HK-2 (cell line): Measurements from ENCODE around the gene ANKRD7.

Experiments used
- DNase-seq: peaks from one replicate; pipeline ENCODE4 v3.0.0-alpha.2; 2018; ENCODE audit not compliant: unreplicated experiment

Gene ANKRD7, protein sequence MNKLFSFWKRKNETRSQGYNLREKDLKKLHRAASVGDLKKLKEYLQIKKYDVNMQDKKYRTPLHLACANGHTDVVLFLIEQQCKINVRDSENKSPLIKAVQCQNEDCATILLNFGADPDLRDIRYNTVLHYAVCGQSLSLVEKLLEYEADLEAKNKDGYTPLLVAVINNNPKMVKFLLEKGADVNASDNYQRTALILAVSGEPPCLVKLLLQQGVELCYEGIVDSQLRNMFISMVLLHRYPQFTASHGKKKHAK

DNA sequence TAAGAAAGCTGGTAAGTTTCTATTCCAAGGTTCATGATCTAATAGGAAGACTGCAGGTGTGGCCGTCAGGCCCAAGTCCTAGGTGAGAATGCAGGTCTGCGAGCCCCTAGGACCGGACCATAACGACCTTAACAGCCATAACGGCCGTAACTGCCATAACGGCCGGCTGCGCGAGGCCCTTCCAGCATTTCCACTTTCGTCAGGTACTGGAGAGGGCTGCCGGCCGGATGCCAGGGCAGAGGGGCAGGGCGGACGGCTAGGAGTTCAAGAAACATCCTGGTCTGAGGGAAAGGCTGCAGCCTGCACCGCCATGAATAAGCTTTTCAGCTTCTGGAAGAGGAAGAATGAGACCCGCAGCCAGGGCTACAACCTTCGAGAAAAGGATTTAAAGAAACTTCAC is at the start of gene ANKRD7:
Gene ANKRD7, plus strand, starts transcription at position 184 of the 400 bp plus-strand sequence. Its CDS starts 127 bp downstream, at position 311.
- DNase-seq, result no peak

DNA sequence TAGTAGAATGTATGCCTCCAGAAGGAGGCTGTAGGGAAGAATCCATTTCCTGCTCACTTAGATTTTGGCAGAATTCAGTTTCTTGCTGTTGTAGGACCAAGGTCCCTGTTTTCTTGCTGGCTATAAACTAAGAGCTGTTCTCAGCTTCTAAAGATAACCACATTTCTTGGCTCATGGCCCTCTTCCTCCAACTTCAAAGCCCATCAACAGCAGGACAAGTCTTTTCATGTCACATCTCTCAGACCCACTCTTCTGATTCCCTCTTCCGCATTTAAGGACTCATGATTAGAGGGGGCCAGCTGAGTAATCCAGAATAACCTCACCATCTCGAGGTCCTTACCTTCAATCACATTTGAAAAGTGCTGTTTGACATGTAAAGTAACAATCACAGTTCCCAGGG is 48.8 kb upstream of the ANKRD7 start:
- DNase-seq, result no peak

DNA sequence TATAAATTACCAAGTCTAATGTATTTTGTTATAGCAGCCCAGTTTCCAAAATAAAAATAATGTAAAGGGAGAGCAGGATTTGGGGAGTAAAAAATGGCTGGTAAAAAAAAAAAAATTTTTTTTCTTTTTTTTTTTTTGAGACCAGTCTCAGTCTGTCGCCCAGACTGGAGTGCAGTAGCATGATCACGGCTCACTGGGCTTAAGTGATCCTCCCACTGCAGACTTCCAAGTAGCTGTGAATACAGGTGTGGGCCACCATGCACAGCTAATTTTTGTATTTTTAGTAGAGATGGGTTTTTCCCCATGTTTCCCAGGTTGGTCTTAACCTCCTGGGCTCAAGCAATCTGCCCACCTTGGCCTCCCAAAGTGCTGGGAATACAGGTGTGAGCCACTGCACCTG is 45.3 kb upstream of the ANKRD7 start:
- no peak for DNase-seq

DNA sequence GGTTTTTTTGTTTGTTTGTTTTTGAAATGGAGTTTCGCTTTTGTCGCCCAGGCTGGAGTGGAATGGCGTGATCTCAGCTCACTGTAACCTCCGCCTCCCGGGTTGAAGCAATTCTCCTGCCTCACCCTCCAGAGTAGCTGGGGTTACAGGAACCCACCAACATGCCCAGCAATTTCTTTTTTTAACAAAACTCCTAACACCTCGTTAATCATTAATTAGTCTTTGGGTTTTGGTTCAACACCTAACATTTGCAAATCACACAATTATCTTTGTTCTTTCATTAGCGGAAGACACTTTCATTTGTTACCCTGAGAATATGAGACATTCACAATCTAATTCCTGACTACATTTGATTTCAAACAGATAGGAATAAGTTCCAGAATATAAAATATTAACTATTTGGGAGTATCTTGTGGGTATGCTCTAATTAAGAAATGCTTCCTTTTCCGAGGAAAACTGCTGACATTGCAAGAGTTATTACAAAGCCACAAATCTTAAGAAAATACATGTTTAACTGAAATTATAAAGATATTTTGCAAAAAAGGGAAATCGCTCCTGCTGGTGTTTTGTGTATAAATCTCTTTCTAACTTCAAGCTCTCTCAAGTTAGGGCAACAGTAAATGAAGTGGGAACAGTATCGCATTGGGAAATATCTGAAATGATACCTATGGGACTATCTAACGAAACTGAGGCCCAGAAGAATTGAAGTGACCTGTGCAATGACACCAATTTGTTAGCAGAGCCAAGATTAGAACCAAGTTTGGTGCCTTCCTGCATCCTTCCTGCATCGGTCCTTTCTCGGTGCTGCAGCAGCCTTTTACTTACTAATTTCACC is 41.7 kb upstream of the ANKRD7 start:
- DNase-seq, result no peak

DNA sequence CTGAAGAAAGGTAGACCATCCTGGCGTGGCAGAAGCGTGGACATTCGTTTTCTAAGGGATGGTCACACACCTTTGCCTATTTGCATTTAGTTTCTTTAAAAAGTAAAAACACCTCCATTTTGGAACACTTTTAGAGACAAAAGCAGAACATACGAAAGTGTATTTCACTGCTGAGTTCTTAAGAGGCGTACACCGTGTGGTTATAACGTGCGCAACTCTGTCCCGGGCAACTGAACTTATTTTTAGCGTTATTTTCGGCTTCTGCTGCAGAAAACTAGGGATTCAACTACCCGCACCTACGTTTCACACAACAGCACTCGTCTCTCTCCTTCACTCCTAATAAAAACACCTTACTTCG is 41.1 kb upstream of the ANKRD7 start:
- DNase-seq, result no peak

DNA sequence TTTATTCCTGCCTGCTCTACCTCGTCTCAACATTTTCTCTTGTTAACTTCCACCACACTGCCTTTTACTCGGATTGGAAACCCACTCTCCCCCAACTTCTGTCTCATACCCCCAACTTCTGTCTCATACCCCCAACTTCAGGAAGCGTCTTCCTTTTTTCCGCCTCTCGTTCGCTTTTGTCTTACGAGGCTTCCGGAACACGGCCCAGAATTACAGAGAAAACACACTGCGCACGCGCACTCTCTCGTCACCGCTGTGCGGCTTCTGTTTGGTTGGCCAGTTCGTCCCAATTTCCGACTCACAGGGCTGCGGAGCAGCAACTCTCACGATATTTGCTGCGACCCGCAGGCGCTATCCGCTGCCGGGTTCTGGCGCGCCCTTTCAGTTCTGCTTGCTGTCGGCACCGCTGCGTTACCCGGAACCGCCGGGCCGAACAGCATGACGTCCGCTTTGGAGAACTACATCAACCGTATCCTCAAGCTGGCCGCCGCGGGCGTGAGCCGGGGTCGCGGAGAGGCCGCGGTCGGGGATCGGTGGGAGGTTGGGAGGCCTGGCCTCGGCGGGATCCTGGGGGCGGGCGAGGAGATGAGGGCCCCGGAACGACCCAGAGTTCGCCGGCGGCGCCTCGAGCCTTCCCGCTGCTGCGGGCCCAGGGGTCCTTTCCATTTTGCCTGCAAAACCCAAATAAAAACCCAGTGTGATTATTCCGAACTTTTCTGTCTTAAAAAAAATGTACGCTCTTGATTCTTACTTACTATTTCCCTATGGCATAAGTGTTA is 40.5 kb upstream of the ANKRD7 start, which contains the start of gene LSM8:
Gene LSM8, plus strand, starts transcription at position 379 of the 779 bp plus-strand sequence. Its CDS starts 60 bp downstream, at position 439.
- peak; percentile 97 for DNase-seq

DNA sequence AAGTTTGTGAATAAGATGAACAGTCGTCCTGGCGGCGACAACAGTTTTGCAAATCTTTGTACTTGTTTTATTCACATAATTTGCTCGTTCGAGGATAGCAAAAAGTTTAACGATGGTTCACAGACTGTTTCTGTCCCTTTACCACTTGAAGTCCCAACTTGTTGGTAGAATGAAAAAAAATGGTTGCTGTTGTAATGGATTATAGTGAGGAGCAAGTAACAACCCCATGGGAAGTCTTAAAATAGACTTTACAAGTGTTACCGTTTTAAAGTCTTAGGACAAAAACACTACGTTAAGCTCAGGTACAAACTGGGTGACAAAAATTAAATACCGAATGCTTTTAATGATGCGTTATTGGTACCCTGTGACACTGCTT is 40.0 kb upstream of the ANKRD7 start:
- DNase-seq, result no peak

DNA sequence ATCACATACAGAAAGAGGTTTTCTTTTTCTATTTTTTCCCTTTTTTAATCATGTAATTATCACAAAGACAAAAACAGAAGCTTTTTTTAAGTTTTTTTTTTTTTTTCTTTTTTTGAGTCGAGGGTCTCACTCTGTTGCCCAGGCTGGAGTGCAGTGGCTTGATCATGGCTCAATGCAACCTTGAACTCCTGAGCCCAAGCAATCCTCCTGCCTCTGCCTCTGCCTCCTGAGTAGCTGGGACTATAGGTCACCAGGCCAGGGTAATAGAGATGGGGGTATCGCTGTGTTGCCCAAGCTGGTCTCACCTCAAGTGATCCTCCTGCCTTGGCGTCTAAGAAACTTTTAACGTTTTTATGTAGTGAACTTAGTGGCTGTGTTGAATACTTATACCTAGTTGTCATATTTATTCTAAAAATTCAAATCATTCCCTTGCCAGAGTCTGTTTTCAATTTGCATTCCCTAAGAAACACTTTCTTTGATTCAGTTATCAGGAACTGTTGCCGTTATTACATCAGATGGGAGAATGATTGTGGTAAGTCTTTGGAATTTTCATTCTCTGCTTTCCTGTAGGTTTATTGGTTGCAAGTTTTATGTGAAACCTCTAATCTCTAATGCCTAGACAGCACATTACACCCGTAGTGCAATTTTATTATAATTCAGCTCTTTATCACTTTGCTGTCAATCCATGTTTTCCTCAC is 39.2 kb upstream of the ANKRD7 start:
- no peak for DNase-seq

DNA sequence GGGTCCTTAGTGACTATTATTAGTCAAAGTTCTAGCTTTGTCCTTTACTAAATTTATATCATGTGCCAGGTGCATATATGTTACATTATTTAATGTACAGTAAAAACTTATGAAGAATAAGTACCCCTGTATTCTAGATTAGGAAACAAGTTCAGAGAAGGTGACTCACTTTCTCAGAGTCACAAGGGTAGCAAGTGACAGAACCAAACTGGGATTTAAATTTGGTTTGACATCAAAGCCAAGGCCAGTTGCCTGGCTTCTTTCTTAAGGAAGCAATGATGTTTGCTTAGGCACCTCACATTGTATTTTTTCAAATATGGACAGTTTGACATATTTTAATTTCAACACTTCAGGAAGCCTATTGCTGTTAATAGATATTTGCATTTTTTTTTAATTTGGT is 38.0 kb upstream of the ANKRD7 start:
- DNase-seq, result no peak

DNA sequence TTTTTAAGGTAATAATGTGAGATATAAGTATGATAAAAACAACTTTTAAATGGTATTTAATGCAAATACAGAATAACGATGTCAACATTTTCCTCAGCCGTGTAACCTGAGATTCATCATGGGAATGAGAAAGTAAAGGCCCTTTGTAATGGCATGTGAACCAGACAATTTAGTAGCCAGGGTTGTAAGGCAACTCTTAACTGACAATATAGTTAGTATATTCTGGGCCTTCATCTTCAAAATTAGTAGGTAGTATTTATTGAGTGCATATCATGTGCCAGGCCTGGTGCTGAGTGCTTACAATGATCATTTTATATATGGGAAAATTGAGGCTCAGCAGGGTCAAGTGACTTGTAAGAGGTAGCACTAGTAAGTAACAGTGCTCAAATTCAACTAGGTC is 29.9 kb upstream of the ANKRD7 start:
- DNase-seq, result no peak

DNA sequence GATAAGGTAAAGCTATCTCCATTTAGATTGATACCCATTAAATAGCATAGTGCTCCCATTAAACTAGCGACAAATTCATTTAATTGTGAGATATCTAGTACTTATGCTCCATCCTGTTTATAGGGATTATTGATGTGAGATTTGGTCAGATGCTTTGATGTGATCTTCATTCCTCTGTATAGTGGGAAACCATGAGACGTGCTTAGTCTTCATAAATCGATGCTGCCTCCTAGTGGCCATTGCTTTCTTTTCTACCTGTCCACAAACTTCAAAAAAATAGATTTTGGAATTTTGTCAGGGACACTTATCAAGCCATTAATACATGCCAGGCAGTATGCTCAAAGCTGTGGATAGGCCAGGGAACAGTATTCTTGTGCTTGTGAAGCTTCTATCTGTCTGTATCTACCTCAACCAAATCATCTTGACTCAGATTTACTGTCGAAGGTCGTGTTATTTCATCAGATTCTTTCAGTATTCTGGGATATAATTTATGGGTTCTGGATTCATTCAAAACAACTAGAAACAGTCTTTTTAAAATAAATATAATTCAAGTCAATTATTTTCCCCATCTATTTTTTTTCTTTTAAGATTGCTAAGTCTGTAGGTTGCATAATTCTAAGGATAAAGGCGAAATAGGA is 28.5 kb upstream of the ANKRD7 start:
- peak; percentile 32 for DNase-seq

DNA sequence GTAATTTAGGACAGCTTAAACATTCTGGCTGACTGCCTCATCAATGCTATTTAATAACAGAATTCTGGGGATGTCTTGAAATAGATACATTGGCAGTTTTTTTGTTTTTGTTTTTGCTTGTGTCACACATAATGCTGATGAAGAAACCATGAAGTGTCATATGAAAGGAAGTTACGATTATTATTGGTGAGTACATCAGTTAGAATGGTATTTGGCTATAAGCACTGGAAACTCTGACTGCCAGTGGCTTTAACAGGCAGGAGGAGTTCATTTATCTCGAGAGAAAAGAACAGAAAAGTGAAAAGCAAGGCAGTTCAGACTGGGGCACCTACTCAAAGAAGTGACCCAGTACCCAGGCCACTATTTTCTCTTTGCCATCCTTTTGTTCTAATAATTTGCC is 22.4 kb upstream of the ANKRD7 start:
- no peak for DNase-seq

DNA sequence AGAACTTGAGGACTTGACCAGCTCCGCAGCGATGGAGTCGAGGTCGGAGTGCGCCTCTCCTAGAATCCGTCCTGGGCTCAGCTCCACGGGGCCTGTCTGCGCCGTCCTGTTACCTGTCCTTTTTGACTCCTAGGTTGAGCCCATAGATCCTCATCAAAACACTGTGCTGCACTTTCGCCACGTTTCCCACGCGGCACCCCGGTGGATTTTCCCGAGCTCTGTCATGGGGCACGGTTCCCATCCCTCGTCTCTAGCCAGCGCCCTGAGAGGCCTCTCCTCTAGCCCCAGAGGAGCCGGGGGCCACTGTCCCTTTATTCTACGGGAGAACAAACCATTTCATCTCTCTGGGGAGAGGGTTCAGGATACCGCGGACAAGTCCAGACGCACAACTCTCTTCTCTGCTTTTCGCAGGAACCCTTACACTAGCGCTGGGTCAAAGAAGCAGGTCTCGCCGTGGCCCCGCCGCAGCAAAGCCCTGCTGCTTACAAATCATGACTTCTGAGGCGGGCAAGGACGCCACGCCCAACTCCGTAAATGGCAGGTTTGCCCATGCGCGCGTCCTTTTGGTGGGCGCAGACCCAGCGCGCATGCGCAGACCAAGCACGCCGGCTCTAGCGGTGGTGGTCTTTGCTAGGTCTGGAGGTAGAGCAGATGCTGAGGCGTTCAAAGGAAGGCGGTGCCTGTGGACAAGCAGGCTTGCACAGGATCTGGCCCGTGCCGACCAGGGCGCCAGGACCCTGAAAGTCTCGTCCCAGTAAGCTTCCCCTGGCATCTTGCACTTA is 10.3 kb upstream of the ANKRD7 start:
- peak; percentile 84 for DNase-seq

DNA sequence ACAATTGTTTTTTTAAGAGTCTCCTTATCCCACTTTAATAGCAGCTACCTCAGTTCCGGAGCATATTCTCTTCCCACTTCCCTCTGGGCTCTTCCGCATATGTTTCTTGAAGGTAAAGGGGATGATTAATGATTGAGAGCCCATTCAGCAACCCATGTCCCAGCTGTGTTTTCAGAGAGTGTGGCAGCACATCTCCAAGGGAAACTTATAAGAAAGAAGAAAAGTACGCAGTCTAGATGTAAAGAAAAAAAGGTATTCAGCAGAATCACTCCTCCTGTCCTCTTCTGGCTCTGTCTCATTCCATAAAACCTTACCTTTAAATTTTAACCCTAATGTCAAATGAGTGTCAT is 9.7 kb upstream of the ANKRD7 start:
- no peak for DNase-seq

DNA sequence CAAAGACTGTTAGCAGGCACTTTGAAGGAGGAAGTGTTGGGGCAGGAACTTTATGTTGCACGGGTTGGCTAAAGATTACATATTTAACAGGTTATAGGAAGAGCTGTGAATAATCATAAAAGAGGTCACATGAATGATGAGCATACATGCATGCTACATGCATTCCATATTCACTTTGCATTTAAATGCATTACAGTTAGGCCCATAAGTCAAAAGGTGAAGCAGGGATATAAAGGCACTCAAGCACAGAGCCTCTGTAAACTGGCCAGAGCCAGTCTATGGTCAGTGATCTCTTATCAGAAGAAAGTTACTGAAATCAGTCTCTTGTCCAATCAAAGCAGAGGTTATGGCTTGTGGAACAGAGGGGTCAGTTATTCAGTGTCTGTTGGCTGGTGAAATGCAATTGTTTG is 7.3 kb upstream of the ANKRD7 start:
- DNase-seq, result no peak

DNA sequence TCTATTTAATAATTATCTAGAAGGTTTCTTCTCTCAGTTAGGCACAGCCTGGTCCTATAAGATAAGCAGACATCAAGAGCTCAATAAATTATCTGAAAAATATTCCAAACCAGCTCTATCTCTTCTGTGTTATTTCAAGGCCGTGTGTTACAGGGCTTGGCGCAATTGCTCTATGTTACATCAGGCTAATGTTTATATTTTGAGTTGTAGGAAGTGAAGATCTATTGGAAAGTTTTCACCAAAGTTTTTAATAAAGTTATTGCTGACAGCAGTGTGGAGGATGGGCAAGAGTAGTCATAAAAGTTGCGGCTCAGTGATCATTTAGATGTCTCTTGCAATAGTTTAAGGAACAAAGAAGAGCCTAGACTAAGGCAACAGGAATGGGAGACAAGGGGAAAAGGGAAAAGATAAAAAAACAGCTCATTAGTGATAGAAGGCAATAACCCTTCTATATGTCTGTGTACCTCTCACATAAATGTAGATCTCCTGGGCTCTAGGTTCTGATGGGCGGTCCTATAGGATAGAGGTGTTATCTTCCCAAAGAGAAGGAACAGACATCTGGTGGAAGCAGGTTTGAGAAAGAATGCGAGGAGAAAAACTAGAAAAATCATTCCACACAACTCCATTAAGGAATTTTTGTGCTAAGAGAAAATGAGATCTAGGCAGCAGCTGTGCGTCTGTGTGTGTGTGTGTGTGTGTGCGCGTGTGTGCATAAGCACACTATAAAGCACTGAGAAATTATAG is 5.9 kb upstream of the ANKRD7 start:
- DNase-seq, result no peak

DNA sequence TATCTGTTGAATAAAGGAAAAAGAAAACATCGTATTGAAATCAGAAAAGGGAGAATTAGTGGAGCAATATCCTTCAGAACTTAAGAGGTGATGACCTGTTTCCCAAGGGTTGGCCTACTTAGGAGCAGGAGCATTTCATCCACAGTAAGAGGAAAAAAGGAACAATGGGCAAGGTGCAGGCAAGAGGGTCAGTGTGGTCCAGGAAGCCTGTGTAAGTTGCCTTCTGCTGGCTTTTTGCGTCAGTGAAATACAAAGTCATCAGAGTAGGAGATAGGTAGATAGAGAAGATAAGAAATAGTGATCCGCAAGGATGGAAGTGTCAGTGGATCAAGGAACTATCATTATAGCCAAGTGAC is 5.4 kb upstream of the ANKRD7 start:
- no peak for DNase-seq

DNA sequence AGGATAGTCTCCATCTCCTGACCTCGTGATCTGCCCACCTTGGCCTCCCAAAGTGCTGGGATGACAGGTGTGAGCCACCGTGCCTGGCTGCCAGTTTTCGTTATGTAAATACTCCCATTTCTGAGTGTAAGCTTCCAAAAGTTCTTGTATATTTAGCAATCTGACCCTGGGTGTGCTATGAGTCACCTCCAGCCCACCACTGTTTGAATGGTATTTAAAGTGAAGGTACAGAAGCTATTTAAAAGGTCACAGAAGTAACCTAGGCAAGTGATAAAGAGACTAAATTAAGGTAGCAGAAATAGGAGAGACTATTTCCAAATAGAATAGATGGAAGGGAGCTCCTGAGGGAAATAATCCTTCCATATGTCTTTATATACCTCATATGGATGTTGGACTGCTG is 3.9 kb upstream of the ANKRD7 start:
- no peak for DNase-seq

DNA sequence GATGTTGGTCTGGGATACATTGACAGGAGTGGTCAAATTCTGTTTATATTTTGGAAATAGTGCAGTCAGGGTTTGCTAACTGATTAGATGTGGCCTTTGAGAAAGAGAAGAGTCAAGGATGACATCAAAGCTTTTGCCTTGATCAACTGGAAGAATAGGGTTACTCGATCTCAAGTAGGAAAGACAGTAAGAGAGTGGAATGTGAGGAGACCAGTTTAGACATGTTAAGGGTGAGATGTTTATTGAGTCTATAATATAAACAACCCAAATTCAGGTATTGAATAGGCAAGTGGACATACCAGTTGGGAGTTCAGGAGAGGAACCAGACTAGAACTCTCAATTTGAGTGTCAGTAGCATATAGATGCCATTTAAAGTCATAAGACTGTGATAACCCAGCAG is 1.9 kb upstream of the ANKRD7 start:
- no peak for DNase-seq

DNA sequence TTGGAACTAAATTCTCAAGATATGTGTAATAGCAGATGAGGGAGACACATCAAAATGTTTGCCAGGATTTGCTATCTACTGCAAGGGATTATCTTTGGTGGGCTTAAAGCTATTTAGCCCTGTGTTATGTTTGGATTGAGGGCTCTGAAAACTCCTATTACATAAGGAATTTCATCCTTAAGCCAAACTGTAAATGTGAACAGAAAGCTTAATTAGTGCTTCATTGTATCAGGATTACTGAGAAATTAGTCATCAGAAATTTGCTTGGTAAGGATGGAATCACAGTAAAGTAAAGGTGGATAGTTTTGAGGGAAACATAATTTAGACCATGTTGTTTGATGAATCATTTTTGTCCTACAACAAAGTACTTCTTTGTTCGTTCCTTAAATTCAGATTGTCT is 8.3 kb downstream of the ANKRD7 start:
- no peak for DNase-seq
